Coronary artery (tissue), 2 donors: ENCODE data around the gene KLHL6.

Experiments
- DNase-seq: peaks from one replicate; pipeline ENCODE4 v3.0.0-alpha.2; 2017; ENCODE audit warnings: low spot score
- H3K27ac ChIP-seq, 2 donors: fragments of 200-600 bp; sonication (generic); one replicate each; pipeline ENCODE4 v1.5.1; 2016 to 2019
- H3K4me3 ChIP-seq: fragments of 200-600 bp; sonication (generic); 2 replicates; pipeline ENCODE4 v1.5.1; 2016; ENCODE audit warnings: mild to moderate bottlenecking, moderate library complexity
- TF ChIP-seq, protein P1 (sequence below): fragments of 200-600 bp; sonication (generic); IDR thresholded peaks from one replicate; pipeline ENCODE4 v1.5.1; 2019; ENCODE audit warnings: antibody characterized with exemption

The KLHL6 gene

DNA sequence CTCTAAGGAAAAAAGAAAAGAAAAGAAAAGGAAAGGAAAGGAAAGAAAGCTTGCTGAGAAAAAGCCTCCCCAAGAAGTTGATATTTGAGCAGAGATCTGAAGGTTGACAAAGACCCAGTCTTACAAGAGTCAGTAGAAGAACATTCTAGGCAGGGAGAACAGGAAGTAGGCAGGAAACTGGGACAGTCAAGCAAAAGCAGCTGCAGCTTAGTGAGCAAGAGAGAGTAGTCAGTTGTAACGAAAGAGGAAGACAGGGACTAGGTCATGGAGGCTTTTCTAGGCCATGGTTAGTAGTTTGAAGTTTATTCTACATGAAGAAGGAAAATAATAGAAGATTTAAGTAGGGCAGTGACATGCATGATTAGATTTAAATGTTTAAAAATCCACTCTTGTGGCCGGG, 31.8 kb upstream of the KLHL6 start:
- no peak for DNase-seq
- H3K27ac ChIP-seq: no peak overlapping the region
- no peak overlapping the region for H3K4me3 ChIP-seq
- TF ChIP-seq, protein P1, sequence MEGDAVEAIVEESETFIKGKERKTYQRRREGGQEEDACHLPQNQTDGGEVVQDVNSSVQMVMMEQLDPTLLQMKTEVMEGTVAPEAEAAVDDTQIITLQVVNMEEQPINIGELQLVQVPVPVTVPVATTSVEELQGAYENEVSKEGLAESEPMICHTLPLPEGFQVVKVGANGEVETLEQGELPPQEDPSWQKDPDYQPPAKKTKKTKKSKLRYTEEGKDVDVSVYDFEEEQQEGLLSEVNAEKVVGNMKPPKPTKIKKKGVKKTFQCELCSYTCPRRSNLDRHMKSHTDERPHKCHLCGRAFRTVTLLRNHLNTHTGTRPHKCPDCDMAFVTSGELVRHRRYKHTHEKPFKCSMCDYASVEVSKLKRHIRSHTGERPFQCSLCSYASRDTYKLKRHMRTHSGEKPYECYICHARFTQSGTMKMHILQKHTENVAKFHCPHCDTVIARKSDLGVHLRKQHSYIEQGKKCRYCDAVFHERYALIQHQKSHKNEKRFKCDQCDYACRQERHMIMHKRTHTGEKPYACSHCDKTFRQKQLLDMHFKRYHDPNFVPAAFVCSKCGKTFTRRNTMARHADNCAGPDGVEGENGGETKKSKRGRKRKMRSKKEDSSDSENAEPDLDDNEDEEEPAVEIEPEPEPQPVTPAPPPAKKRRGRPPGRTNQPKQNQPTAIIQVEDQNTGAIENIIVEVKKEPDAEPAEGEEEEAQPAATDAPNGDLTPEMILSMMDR: no peak

GRCh38 chr3:183586477-183586876, 31.0 kb upstream of the KLHL6 start:
- no peak overlapping the region for H3K27ac ChIP-seq
- no peak for DNase-seq
- TF ChIP-seq, protein P1: no peak
- H3K4me3 ChIP-seq: no peak overlapping the region

GRCh38 chr3:183584914-183585280, 29.4 kb upstream of the KLHL6 start:
- Histone ChIP-seq H3K27ac (peak overlapping the region in 1 of 2 donors; percentile 59), H3K4me3 (no peak overlapping the region)
- DNase-seq: no peak
- TF ChIP-seq, protein P1: no peak

- Histone ChIP-seq H3K27ac (peak overlapping the region in 1 of 2 donors; percentile 59), H3K4me3 (no peak overlapping the region)
- DNase-seq: no peak
- TF ChIP-seq, protein P1: no peak
These were observed 28.9 kb upstream of the KLHL6 start for GRCh38 chr3:183584246-183584913.

GRCh38 chr3:183583331-183584245, 28.1 kb upstream of the KLHL6 start:
- Histone ChIP-seq H3K27ac (peak overlapping the region in 1 of 2 donors; percentile 59), H3K4me3 (no peak overlapping the region)
- no peak for DNase-seq
- TF ChIP-seq, protein P1: no peak

- TF ChIP-seq, protein P1: no peak
- H3K27ac ChIP-seq: no peak overlapping the region
- DNase-seq: no peak
- no peak overlapping the region for H3K4me3 ChIP-seq
These were observed 26.7 kb upstream of the KLHL6 start for GRCh38 chr3:183582161-183582560.
